Hypothalamus (tissue), 51 donors: ENCODE data around the gene GPR153.

Experiments used
- DNase-seq, 51 donors: peaks; one replicate each; lab custom pipeline; 2025; lab: John Stamatoyannopoulos, UW

GPR153 gene

DNA sequence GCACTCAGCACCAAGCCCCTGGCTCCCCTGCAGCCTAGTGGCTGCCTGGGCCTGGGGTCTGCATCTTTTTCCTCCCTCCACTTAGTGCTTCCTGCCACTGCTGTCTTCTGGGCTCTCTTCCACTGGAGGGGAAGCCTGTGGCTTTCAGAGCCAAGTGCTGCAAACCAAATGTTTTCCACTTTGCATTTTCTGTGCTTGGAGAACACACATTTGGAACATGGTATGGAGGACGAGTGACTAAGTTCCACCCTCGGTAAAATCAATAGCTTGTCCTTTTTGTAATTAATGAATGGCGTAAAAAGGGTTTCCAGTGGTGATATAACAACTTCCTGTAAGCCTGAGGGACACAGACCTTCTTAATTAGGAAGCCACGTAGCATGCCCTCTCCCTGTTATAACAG lies 10.1 kb upstream of the GPR153 start:
- no peak for DNase-seq

DNA sequence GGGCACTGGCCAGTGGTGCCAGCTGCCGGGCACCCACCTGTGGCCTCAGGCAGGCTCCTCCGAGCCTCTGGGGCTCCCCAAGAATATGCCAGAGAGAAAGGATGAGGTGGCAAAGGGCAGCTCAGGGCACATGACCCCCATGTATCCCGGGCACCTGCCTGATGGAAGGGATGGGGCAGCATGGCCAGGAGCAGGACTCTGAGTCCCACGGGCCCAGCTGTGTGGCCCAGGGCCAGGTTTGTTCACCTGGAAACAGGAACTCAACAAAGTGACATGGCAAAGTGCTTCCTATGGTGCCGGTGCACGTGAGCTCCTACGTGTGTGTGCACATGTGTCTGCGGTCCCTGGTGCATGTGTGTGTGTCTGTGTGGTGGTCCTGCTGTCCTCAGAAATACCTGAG lies 9.5 kb upstream of the GPR153 start:
- DNase-seq: no peak

DNA sequence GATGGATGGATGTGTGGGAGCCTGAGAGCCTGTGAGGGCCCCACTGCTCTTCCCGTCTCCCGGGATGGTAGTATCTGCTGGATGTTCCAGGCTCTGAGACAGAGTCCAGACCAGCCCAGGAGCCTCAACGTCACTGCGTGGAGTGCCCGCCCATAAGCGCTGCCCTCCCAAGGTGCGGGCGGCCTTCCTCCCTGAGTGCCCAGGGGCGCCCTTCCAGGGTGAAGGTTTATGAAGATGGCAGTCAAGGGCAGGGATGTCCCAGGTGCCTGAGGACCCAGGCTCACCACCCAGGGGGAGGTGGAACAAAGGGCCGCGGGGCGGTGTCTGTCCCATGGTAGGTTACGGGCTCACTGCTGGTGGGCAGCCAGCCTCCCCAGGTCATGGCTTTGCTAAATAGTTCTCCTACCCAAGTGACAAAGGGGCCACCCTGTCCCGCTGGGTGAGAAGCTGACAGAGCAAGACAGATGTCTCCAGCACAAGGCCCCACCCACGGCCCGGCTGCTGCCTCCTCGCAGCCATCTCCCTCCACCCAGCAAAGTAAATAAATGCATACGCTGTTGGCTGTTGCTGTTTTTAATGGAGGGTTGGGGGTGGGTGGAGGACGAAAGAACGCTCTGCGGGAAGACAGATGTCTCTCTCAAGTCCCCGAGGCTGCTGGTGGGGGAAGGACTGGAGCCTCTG lies 9.0 kb upstream of the GPR153 start:
- no peak for DNase-seq

DNA sequence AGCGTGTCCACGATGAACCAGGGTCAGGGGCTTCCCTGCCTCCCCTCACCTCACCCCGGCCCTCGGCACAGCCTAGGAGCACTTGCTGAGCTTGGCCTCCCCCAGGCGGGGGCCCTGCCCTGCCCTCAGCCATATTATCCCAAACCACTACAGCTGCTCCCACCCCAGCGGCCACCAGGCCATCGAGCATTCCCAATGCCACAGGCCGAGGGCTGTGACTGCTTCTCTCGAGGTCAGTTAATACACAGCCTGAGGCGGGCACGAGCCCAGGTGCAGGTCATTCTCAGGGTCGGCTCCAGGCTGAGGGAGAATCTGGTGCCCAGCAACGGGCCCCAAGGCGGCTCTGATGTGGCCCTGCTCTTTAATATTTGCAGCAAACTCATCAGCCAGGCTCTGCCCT lies 8.4 kb upstream of the GPR153 start:
- DNase-seq: no peak

DNA sequence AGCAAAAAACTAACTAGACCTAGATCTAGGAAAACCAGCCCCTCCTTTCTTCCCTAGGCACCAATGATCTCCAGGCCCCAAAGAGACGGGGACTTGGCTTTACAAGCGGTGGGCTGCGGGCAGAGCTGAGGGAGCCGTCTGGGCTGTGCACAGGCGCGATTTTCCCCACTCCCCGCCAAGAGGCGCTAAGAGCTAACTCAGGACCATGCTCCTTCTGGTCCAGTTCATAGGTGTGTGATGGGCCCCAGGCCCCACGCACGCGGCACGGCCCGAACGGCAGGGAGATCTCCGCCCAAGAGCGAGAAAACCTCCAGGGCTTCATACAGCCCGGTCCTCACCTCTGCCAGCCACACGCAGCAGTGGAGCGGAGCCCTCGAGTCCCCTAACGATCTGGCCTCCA lies 7.5 kb upstream of the GPR153 start:
- no peak for DNase-seq

DNA sequence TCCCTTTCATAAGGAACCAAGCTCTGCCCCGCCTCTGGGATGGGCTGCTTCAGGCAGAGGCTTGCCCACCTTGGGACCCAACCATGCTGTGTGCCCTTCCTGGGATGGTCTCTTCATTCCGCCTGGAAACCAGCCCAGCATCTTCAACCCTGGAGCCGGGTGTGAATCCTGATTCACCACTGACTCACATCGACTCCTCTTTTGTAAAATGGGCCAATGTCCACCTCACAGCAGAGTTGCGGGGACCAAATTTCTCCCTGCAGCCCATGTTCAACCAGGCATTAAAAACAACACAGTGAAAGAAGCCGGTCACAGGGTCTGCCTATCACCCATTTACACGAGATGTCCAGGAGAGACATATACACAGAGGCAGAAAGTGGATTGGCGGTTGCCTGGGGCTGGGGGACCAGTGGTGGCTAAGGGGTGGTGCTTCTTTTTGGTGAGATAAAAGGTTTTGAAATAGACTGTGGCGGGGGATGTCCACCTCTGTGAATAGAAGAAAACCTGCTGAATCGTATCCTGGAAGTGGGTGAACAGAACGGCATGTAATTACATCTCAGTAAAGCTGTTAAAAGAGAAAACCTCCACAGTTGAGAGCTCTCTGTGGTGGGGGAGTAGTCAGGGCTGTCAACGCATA lies 6.9 kb upstream of the GPR153 start:
- DNase-seq: no peak

DNA sequence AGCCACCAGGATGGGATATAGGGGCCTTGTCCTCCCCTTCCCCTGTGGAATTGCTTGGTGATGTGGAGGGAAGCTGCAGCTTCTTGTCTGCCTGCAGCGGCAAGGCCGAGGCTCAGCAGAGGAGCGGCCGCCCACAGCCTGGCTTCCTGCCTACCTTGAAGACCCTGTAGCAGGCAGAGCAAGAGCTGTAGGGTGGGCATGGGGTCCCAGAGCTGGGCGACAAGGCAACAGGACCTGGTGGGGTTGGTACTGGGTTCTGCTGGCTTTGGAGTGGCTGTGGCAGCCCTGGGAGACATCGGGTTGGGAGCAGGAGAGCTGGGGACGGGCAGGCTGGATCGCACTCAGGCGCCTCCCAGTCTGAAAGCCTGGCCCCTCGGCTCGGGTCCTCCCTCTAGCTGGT lies 5.7 kb upstream of the GPR153 start:
- DNase-seq: no peak

DNA sequence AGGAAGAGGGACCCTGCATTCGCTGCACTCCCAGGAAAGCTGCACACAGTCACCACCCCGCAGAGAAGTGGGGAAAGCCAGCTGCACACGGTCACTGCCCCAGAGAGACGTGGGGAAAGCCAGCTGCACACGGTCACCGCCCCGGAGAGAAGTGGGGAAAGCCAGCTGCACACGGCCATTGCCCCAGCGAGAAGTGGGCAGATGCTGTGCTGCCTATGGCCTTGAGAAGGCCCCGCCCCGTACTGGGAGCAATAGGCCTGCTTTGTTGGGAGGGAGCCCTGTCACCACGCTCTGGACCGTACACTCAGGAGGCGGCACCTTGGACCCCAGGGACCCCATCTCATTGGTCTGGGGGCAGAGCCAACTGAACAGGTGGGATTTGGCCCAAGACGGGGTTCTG lies 4.3 kb upstream of the GPR153 start:
- no peak for DNase-seq

DNA sequence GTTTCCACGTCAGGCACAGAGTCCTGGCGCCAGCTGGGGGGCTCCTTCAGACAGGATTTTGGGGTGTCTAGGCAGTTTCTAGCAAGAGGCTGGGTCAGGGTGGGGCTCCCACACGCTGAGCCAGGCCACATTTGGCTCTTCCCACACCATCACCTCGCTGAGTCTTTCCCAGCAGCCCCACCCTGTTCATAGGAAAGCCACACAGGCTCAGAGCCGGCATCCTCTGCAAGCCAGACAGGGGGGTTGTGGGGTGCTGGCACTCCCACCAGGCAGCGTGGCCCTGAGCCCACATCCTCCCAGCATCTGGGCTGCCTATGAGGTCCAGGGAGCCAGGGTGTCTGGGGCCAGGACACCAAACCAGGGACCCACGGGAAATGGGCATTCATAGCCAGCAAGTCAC lies 2.8 kb upstream of the GPR153 start:
- DNase-seq: no peak

DNA sequence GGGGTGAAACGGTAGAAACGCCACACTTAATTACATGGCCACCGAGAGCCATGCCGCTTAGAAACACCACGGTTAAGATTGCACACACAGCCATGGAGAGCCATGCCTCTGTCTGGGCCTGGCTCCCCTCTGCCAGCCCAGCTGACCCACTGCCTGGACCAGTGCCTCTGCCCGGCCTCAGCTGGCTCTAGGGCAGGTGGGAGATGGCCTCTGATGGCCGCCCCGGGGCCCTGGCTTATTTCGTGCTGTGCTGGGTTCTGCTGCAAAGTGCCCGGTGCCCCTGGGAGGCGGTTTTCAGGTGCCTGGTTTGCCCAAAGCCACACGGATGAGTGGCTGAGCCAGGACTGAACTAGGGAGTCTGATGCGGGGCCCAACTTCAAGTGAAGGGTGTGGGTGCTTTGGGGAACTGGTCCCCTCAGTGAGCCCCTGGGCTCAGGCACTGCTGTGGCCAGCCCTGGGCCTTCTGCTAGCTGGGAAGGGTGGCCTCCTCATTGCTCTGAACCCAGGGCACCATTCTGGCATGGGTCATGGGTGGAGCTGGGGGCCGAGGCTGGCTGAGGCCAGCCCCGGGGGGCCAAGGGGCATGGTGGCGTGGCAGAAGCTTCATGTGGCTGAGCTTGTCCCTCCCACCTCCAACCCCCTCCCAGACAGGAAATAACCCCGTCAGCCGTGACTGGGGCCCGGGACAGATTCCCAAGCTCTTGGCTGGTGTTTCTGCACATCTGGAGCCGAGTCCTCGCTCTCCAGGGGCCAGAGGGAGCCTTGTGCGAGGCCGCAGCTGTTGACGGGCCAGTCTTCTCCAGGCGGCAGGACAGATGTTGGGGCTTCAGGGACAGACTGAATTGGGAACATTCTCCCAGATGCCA lies 1.9 kb upstream of the GPR153 start:
- peak in 1 of 51 donors; percentile 20 for DNase-seq

DNA sequence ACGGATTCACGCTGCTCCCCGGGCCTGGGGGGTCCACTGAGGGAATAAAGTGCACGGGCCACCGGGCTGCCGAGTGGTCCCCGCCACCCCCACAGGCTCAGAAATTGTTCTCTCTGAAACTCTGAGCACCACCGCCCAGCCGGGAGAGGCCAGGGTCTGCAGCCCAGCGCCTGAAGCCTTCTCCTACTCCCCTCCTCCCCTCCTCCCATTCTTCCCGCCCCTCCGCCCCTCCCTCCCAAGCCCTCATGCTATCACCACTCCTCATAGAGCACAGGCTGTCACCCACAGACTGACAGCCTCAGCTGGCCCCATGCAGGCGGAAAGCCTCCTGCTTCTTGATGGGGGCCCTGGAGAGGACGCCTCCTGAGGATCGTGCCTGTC lies 707 bp upstream of the GPR153 start:
- no peak for DNase-seq

DNA sequence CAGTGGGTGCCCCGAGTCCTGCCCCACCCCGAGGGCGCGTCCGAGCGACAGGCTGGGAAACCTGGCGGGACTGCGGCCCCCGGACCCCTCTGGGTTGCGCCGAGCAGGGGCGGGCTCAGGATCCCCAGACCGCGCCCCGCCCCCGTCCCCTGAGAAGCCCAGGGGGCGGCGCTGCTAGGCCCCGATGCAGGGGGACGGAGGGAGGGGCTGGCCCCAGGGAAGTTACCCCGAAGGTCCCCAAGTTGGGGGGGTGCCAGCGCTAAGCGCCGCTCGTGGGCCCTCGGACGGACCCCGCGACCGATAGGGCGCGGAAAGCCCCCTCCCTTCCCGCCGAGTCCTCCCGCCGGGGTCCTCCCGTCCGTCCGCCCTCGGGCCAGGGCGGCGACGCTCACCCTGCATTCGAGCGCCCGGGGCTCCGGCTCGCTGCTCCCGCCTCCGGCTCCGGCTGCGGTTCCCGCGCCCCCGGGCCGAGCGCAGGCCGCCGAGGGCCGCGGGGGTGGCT lies 414 bp downstream of the GPR153 start:
- DNase-seq: no peak

DNA sequence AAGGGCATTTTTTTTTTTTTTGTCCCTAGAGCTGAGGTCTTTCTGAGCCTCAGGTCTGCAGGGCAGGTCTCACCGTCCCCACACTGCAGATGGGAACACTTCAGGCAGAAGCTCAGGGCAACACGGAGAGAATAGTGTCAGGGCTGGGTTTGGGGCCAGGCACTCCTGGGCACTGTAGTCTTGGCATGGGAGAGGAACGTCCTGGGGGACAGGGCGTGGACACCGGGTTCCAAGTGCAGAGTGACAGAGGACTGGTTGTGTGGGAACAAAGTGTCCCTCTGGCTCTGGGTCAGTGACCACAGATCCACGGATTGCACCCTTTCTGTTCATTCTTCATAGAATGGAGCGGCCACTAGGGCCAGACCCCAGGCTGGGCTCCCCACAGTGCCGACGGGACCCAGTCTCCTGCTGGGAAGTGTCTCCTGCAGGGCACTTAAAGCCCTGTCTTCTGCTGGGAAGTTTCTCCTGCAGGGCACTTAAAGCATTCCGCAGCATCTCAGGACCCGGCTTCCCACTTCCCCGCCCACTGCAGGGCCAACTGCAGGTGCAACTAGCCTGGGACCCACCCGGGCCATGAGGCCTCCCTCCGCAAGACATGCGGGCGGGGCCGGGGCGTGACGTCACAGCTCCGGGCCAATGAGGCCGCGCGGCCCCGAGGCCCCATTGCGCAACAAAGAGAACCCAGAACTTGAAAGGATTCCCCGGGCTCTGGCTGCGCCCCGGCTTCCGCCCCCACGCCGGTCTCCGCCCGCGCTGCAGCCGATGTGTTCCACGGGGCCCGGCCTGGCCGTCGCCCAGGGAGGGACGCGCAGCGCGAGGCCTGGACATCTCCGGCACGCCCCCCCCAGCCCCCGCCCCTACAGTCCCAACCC lies 1.2 kb downstream of the GPR153 start:
- peak in 37 of 51 donors; percentile 6 to 61 (median 32) for DNase-seq

DNA sequence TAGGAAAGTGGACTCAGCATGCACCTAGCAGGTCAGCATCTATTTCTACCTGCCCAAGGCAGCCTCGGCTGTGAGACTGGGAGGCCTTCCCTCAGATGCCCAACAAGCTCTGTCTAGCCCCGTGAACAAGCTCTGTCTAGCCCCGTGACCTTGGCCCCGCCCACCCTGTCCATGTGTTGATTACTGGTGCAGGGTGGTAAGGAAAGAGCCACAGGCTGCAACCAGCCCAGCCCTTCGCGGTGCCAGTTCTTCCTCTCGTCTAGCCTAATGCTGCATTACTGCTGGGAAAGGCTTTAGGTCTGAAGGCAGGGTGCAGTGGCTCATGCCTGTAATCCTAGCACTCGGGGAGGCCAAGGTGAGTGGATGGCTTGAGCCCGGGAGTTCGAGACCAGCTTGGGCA lies 2.2 kb downstream of the GPR153 start:
- DNase-seq: no peak

DNA sequence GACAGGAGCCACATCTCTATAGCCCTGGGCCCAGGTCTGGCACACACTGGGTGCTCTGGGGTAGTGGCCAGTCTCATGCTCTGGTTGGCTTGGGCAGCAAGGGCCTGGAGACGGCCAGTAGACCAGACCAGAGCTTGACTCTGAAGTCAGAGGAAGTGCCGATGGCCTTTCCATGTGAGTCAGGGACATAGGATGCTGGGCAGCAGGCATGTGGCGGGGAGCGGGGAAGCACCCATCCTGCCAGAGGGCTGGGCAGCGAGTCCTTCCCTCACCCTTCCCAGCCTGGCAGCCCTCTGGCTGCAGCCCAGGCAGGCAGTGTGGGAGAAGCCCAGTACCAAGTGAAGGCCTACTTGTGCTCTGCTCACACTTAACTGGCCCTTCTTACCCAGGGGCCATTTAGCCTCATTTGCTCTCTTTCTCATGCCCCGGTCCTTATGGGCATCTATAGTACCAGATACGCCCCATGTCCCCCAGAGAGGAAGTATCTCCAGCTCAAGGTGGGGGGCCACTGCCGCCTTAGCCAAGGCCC lies 3.3 kb downstream of the GPR153 start:
- DNase-seq: no peak

DNA sequence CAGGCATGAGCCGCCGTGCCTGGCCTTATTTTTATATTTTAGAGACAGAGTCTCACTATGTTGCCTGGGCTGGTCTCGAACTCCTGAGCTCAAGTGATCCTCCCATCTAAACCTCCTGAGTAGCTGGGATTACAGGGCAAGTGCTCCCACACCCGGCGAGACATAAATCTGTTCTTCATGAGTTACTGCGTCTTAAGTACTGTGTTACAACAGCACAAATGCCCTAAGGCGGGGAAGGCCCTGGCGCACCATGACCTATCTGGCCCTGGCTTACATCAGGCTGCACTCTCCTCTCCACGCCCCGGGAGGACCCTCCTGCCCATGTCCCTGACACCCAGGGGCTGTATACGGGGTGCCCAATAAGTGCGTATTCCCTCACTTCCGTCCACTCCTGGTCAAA lies 4.3 kb downstream of the GPR153 start:
- no peak for DNase-seq

DNA sequence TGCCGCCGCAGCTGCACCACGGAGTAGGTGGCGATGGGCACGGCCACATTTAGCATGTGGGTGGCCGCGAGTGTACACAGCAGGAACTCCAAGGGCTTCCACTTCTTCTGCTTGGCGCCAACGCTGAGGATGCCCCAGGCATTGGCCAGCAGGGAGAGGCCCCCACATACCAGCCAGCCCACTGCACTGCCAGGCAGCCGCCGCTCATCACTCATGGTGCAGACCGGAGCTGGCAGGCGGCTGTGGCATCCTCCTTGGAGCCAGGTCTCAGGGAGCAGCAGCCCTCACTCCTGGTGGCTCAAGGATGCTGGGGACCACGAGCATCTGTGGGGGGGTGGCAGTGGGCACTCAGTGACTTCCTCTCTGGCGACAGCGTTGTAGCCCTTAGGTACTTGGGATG lies 6.2 kb downstream of the GPR153 start:
- no peak for DNase-seq

DNA sequence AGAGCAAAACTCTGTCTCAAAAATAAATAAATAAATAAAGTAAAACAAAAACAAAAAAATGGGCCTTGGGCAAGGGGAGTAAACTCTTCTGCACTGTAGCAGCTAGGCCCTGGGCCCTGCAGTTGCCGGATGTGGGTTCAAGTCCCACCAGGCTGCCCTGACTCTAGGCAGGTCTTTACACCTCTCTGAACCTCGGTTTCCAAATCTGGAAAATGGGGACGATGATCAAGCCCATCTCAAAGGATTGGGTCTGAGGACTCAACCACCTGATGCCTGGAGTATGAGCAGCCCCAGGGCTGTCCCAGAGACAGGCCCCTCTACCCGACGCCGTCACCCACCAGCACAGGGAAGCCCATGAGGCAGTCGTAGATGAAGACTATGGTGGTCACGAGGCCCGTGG lies 7.5 kb downstream of the GPR153 start:
- no peak for DNase-seq

DNA sequence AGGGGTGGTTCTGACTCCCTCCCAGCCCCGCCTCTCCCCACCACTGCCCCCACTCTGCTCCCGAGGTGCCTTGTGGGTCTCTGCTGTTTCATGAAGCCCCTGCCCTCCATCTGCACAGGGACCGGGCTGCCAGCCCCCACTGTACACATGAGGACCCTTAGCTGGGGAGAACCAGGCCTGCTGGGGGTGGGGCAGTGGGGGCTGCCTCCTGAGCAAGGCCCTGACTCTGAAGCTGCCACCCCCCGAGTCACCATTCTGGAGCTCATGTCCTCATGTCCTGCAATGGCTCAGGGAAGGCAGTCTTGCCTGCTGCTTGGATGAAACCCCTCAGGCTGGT lies 8.6 kb downstream of the GPR153 start:
- DNase-seq: no peak

DNA sequence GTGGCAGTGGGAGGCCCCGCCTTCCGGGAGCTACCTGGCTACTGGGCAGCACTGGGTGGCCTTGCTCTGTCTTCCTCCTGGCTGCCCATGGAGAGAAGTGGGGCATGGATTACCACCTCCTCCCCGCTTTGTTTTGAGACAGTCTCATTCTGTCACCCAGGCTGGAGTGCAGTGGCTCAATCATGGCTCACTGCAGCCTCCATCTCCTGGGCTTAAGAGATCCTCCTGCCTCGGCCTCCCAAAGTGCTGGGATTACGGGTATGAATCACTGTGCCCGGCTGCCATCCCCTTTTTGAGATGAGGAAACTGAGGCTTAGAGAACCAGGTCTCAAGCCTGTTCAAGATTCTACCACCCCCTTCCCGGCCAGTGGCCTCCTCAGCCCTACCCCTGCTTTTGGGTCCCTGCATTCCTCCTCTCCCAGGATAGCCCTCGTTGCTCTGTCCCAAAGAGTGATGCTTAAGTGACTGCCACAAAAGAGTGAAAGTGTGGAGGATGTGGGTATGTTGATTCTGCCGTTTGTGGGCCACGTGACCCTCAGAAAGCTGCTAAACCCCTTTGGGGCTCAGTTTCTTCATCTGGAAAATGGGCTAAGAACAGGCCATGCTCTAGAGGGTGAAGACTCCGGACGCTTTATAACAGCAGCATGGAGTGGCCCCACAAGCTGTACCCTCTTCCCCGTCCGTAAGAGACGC lies 9.1 kb downstream of the GPR153 start:
- no peak for DNase-seq
